Fibroblast of lung (primary cell): ENCODE measurements around the gene TUBGCP2. TPM values are rescaled to one million over a fixed set of nuclear protein-coding genes. Genes with fewer than 3 reads are reported as not detected.

Source experiments
- DNase-seq, 2 donors: peaks; one replicate each; pipeline versions ENCODE4 v3.0.0 to v3.0.0-alpha.2; 2010; ENCODE audit warnings: low read depth in 2 of 2
- H2AFZ ChIP-seq: 2 replicates; pipeline ENCODE4 v1.5.1; 2012; ENCODE audit warnings: low read length, control low read depth, inconsistent platforms
- H3K27ac ChIP-seq: 2 replicates; pipeline ENCODE4 v1.5.1; 2011; ENCODE audit warnings: low read length, control low read depth; ENCODE audit not compliant: insufficient read depth
- H3K27me3 ChIP-seq: 2 replicates; pipeline ENCODE4 v1.5.1; 2011; ENCODE audit warnings: mild to moderate bottlenecking, low read length; ENCODE audit not compliant: control insufficient read depth, insufficient read depth
- H3K36me3 ChIP-seq: 2 replicates; pipeline ENCODE4 v1.5.1; 2011; ENCODE audit warnings: low read length; ENCODE audit not compliant: control insufficient read depth, insufficient read depth
- H3K4me1 ChIP-seq: 2 replicates; pipeline ENCODE4 v1.5.1; 2011; ENCODE audit warnings: low read length; ENCODE audit not compliant: control insufficient read depth, insufficient read depth; ENCODE audit errors: extremely low read depth
- H3K4me2 ChIP-seq: 2 replicates; pipeline ENCODE4 v1.5.1; 2011; ENCODE audit warnings: low read length, control low read depth; ENCODE audit not compliant: insufficient read depth; ENCODE audit errors: extremely low read depth
- H3K4me3 ChIP-seq, 4 experiments: fragments of 200-600 bp in 1 of 4; sonication (generic) in 1 of 4; replicated peaks in 1 of 4; 2 replicates each; pipeline ENCODE4 v1.5.1; 2011 to 2016; ENCODE audit warnings: low read length in 4 of 4, low read depth in 3 of 4, mild to moderate bottlenecking in 3 of 4, control low read depth in 2 of 4, inconsistent platforms in 1 of 4, mixed read lengths in 1 of 4; ENCODE audit not compliant: insufficient read depth in 1 of 4; ENCODE audit errors: control extremely low read depth in 1 of 4
- H3K79me2 ChIP-seq: 2 replicates; pipeline ENCODE4 v1.5.1; 2012; ENCODE audit warnings: mild to moderate bottlenecking, low read length, inconsistent platforms; ENCODE audit not compliant: control insufficient read depth, insufficient read depth
- H3K9ac ChIP-seq: 2 replicates; pipeline ENCODE4 v1.5.1; 2011; ENCODE audit warnings: mild to moderate bottlenecking, low read length, control low read depth; ENCODE audit not compliant: insufficient read depth
- H3K9me3 ChIP-seq: 2 replicates; pipeline ENCODE4 v1.5.1; 2012; ENCODE audit warnings: low read depth, low read length; ENCODE audit not compliant: control insufficient read depth, insufficient read depth
- H4K20me1 ChIP-seq: 2 replicates; pipeline ENCODE4 v1.5.1; 2011; ENCODE audit warnings: low read length; ENCODE audit not compliant: control insufficient read depth, insufficient read depth; ENCODE audit errors: extremely low read depth
- EZH2 ChIP-seq: IDR thresholded peaks from 2 replicates; pipeline ENCODE4 v1.5.1; 2012; ENCODE audit warnings: low read length, control low read depth, mild to moderate bottlenecking; ENCODE audit errors: missing control alignments
- polyA plus RNA-seq, 2 donors: library from polyadenylated mRNA; depleted of rRNA in 1 of 2; stranded (reverse) in 1 of 2; unstranded in 1 of 2; fragments of >200 nt; gene quantifications; 2 replicates each; pipeline ENCODE4 v1.2.1, GENCODE V29; 2011 to 2012; ENCODE audit warnings: missing spikeins in 1 of 2
- total RNA-seq: library from RNA; depleted of rRNA; stranded (reverse); fragments of >200 nt; gene quantifications from 2 replicates; pipeline ENCODE4 v1.2.1, GENCODE V29; 2014
- TF ChIP-seq, protein P1 (sequence below), 2 donors: IDR thresholded peaks in 1 of 2; conservative IDR thresholded peaks in 1 of 2; 1 replicate in 1 of 2; 2 replicates in 1 of 2; pipeline ENCODE4 v1.5.1; 2011 to 2012; ENCODE audit warnings: low read length in 2 of 2, control low read depth in 1 of 2, inconsistent platforms in 1 of 2, low read depth in 1 of 2, mild to moderate bottlenecking in 1 of 2

Gene TUBGCP2
- total and polyA plus RNA-seq, 2 donors (not counting 1 experiment from before 2014, with no cell fraction given), result 31.0 to 60.8 TPM

DNA sequence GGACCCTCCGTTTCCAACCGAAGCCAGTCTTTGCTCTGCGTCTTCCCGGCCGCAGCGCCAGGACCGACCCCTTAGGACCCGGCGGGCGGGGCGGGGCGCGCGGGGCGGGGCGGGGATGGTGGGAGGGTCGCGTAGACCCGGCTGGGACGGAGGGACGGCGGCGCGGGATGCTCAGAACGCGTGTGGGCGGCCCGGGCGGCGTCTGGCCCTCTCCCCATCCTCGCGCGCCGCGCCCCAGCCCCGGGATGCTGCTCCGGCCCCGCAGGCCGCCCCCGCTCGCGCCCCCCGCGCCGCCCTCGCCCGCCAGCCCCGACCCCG, 78.7 kb downstream of the TUBGCP2 start, which contains the start of gene UTF1:
Gene UTF1, plus strand, starts transcription at position 174 of the 318 bp plus-strand sequence. Its CDS starts 72 bp downstream, at position 246.
- Histone ChIP-seq H3K36me3 (no peaks in the 10 kb centered on the region), H3K79me2 (no peaks in the 10 kb centered on the region), H3K4me3 (no peak within 1 kb of the TSS), H3K9me3 (no peaks in the 10 kb centered on the region), H4K20me1 (no peaks in the 10 kb centered on the region), H3K4me1 (no peaks in the 10 kb centered on the region), H3K27me3 (peaks cover 22% of the 10 kb centered on the region), H3K4me2 (no peak within 1 kb of the TSS), H3K27ac (no peak within 1 kb of the TSS), H2AFZ (no peak within 1 kb of the TSS), H3K9ac (no peak within 1 kb of the TSS)
- TF ChIP-seq, protein P1, sequence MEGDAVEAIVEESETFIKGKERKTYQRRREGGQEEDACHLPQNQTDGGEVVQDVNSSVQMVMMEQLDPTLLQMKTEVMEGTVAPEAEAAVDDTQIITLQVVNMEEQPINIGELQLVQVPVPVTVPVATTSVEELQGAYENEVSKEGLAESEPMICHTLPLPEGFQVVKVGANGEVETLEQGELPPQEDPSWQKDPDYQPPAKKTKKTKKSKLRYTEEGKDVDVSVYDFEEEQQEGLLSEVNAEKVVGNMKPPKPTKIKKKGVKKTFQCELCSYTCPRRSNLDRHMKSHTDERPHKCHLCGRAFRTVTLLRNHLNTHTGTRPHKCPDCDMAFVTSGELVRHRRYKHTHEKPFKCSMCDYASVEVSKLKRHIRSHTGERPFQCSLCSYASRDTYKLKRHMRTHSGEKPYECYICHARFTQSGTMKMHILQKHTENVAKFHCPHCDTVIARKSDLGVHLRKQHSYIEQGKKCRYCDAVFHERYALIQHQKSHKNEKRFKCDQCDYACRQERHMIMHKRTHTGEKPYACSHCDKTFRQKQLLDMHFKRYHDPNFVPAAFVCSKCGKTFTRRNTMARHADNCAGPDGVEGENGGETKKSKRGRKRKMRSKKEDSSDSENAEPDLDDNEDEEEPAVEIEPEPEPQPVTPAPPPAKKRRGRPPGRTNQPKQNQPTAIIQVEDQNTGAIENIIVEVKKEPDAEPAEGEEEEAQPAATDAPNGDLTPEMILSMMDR (conservative IDR thresholded peaks at IDR 0.05 in 1 of 2, IDR thresholded peaks at IDR 0.05 in 1 of 2; ENCODE audit: low read depth in 1 of 2, low read length in 2 of 2), result no peak
- no peak for TF ChIP-seq EZH2
- no peak for DNase-seq

GRCh38 chr10:133229265-133230043, 79.2 kb downstream of the TUBGCP2 start:
- H3K9ac ChIP-seq, result no peak overlapping the region
- H4K20me1 ChIP-seq, result no peaks in the 10 kb centered on the region
- no peak overlapping the region for H3K4me2 ChIP-seq
- H3K27me3 ChIP-seq, result peaks cover 21% of the 10 kb centered on the region
- no peaks in the 10 kb centered on the region for H3K9me3 ChIP-seq
- H3K27ac ChIP-seq, result no peak overlapping the region
- no peak overlapping the region for H3K4me3 ChIP-seq
- H2AFZ ChIP-seq, result no peak overlapping the region
- no peaks in the 10 kb centered on the region for H3K36me3 ChIP-seq
- H3K79me2 ChIP-seq, result no peaks in the 10 kb centered on the region
- H3K4me1 ChIP-seq, result no peaks in the 10 kb centered on the region
- no peak for DNase-seq
- TF ChIP-seq, protein P1 (conservative IDR thresholded peaks at IDR 0.05 in 1 of 2, IDR thresholded peaks at IDR 0.05 in 1 of 2; ENCODE audit: low read depth in 1 of 2, low read length in 2 of 2), result no peak
- TF ChIP-seq EZH2, result peak; percentile 82

Other genes with a start within 250 kb of the TUBGCP2 start
- not detected in 2 replicates for gene ADGRA1, start 220.9 kb downstream of the TUBGCP2 start, total RNA-seq
- gene ADGRA1, start 220.9 kb downstream of the TUBGCP2 start, polyA plus RNA-seq, result not detected in 2 replicates
- gene KNDC1, start 148.7 kb downstream of the TUBGCP2 start, total RNA-seq, result 0.26 and 0.50 TPM in 2 replicates
- 0.11 and 0.20 TPM in 2 replicates for gene KNDC1, start 148.7 kb downstream of the TUBGCP2 start, polyA plus RNA-seq
- gene UTF1, start 78.7 kb downstream of the TUBGCP2 start, total RNA-seq, result not detected in 2 replicates
- not detected in 2 replicates for gene UTF1, start 78.7 kb downstream of the TUBGCP2 start, polyA plus RNA-seq
- not detected in 2 replicates for gene VENTX, start 71.0 kb downstream of the TUBGCP2 start, total RNA-seq
- gene VENTX, start 71.0 kb downstream of the TUBGCP2 start, polyA plus RNA-seq, result not detected in 2 replicates
- gene ADAM8, start 32.0 kb downstream of the TUBGCP2 start, total RNA-seq, result 1.0 and 2.0 TPM in 2 replicates
- gene ADAM8, start 32.0 kb downstream of the TUBGCP2 start, polyA plus RNA-seq, result 0.23 and 0.26 TPM in 2 replicates
- gene ZNF511, start within 50 bp of the TUBGCP2 start, total RNA-seq, result 23.6 and 27.7 TPM in 2 replicates
- 18.5 and 25.2 TPM in 2 replicates for gene ZNF511, start within 50 bp of the TUBGCP2 start, polyA plus RNA-seq
- gene CALY, start 28.0 kb upstream of the TUBGCP2 start, total RNA-seq, result 0.26 TPM in 1 of 2 replicates, not detected in the other
- gene CALY, start 28.0 kb upstream of the TUBGCP2 start, polyA plus RNA-seq, result 0.14 TPM in 1 of 2 replicates, not detected in the other
- not detected in 2 replicates for gene PRAP1, start 38.5 kb upstream of the TUBGCP2 start, total RNA-seq
- gene PRAP1, start 38.5 kb upstream of the TUBGCP2 start, polyA plus RNA-seq, result not detected in 2 replicates
- gene FUOM, start 49.1 kb upstream of the TUBGCP2 start, total RNA-seq, result 6.4 and 15.0 TPM in 2 replicates
- 14.2 and 16.0 TPM in 2 replicates for gene FUOM, start 49.1 kb upstream of the TUBGCP2 start, polyA plus RNA-seq
- gene ECHS1, start 64.5 kb upstream of the TUBGCP2 start, total RNA-seq, result 48.5 and 63.9 TPM in 2 replicates
- gene ECHS1, start 64.5 kb upstream of the TUBGCP2 start, polyA plus RNA-seq, result 71.9 and 89.3 TPM in 2 replicates
- 9.2 and 9.8 TPM in 2 replicates for gene PAOX, start 70.4 kb upstream of the TUBGCP2 start, total RNA-seq
- 2.4 and 3.3 TPM in 2 replicates for gene PAOX, start 70.4 kb upstream of the TUBGCP2 start, polyA plus RNA-seq
- gene MTG1, start 85.3 kb upstream of the TUBGCP2 start, total RNA-seq, result 22.1 and 23.9 TPM in 2 replicates
- gene MTG1, start 85.3 kb upstream of the TUBGCP2 start, polyA plus RNA-seq, result 25.3 and 39.0 TPM in 2 replicates
- under 0.01 and 0.33 TPM in 2 replicates for gene SPRN, start 115.8 kb upstream of the TUBGCP2 start, total RNA-seq
- 0.93 and 1.2 TPM in 2 replicates for gene SPRN, start 115.8 kb upstream of the TUBGCP2 start, polyA plus RNA-seq
- 1.3 and 2.5 TPM in 2 replicates for gene SCART1, start 145.1 kb upstream of the TUBGCP2 start, total RNA-seq
- 0.84 and 0.86 TPM in 2 replicates for gene SCART1, start 145.1 kb upstream of the TUBGCP2 start, polyA plus RNA-seq
- 0.26 and 0.50 TPM in 2 replicates for gene CYP2E1, start 218.5 kb upstream of the TUBGCP2 start, total RNA-seq
- gene CYP2E1, start 218.5 kb upstream of the TUBGCP2 start, polyA plus RNA-seq, result 0.66 and 0.90 TPM in 2 replicates